GM12878 (cell line): ENCODE data around the gene SENP1. TPM values are rescaled to one million over a fixed set of nuclear protein-coding genes. Genes with fewer than 3 reads are reported as not detected.

Source experiments
- ATAC-seq: fragments of 200-7000 bp; cut with Tn5 transposase; 3 replicates; pipeline ENCODE4 v1.9.1; 2020; ENCODE audit warnings: mild to moderate bottlenecking, moderate library complexity
- BruUV-seq: library from RNA; stranded (reverse); fragments of 400-500 nt; replicated peaks from 2 replicates; lab custom pipeline; 2021; lab: Mats Ljungman, UMichigan
- CTCF ChIA-PET: fragments of 300-600 bp; sonication (Branson Sonifier 250); formaldehyde crosslinking; extraction: SDS; loops from one replicate; lab custom pipeline; 2021; ENCODE audit warnings: inconsistent platforms; lab: Yijun Ruan, JAX
- POLR2A ChIA-PET: fragments of 350-600 bp; formaldehyde crosslinking; extraction: SDS; loops from one replicate; lab custom pipeline; 2021; ENCODE audit warnings: inconsistent platforms; lab: Charles Lee
- RAD21 ChIA-PET: fragments of 300-600 bp; sonication (Branson Sonifier 250); formaldehyde crosslinking; loops from one replicate; lab custom pipeline; 2023; ENCODE audit warnings: antibody characterized with exemption; ENCODE audit not compliant: unreplicated experiment; lab: Charles Lee
- SMC1A ChIA-PET: fragments of 300-600 bp; sonication (Branson Sonifier 250); formaldehyde crosslinking; loops from one replicate; lab custom pipeline; 2023; ENCODE audit not compliant: unreplicated experiment, uncharacterized antibody; lab: Charles Lee
- DNase-seq: peaks from one replicate; pipeline ENCODE4 v3.0.0-alpha.2; 2011; ENCODE audit warnings: low read depth, low spot score
- FAIRE-seq: peaks from 3 replicates; lab custom pipeline; 2011; peaks lifted over from hg19 to GRCh38; lab: Jason Lieb, UNC
- H2AFZ ChIP-seq: 2 replicates; pipeline ENCODE4 v1.6.0; 2011; ENCODE audit warnings: low read depth, low read length, control low read depth; ENCODE audit not compliant: control insufficient read depth
- H3K27ac ChIP-seq: 2 replicates; pipeline ENCODE4 v1.5.1; 2011; ENCODE audit warnings: control low read depth; ENCODE audit not compliant: control insufficient read depth, insufficient read depth
- H3K27me3 ChIP-seq, 2 experiments: replicated peaks in 1 of 2; 2 replicates each; pipeline versions ENCODE4 v1.6.0 to v1.6.1; 2011; ENCODE audit warnings: low read length in 1 of 2; ENCODE audit not compliant: control insufficient read depth in 2 of 2, insufficient read depth in 2 of 2
- H3K36me3 ChIP-seq, 2 experiments: 2 replicates each; pipeline ENCODE4 v1.5.1; 2011; ENCODE audit warnings: low read length in 1 of 2; ENCODE audit not compliant: control insufficient read depth in 2 of 2, insufficient read depth in 2 of 2
- H3K4me1 ChIP-seq: 2 replicates; pipeline ENCODE4 v1.6.1; 2011; ENCODE audit warnings: mild to moderate bottlenecking, low read length, moderate library complexity, mixed read lengths; ENCODE audit not compliant: control insufficient read depth, insufficient read depth
- H3K4me2 ChIP-seq: 2 replicates; pipeline ENCODE4 v1.6.0; 2011; ENCODE audit warnings: control low read depth; ENCODE audit not compliant: control insufficient read depth, insufficient read depth
- H3K4me3 ChIP-seq: fragments of 200-600 bp; sonication (generic); 2 replicates; pipeline ENCODE4 v1.5.1; 2016
- H3K79me2 ChIP-seq: 2 replicates; pipeline ENCODE4 v1.6.0; 2011; ENCODE audit warnings: low read length; ENCODE audit not compliant: control insufficient read depth, insufficient read depth
- H3K9ac ChIP-seq: 2 replicates; pipeline ENCODE4 v1.8.0; 2011; ENCODE audit warnings: low read length, control low read depth, mixed read lengths; ENCODE audit not compliant: control insufficient read depth, insufficient read depth
- H3K9me3 ChIP-seq: replicated peaks from 3 replicates; pipeline ENCODE4 v1.5.1; 2011; ENCODE audit warnings: mild to moderate bottlenecking, low read length; ENCODE audit not compliant: control insufficient read depth, insufficient read depth
- H4K20me1 ChIP-seq: 2 replicates; pipeline ENCODE4 v1.6.0; 2011; ENCODE audit not compliant: control insufficient read depth, insufficient read depth
- CBX3 ChIP-seq: fragments of 200-600 bp; sonication (generic); IDR thresholded peaks from 2 replicates; pipeline ENCODE4 v1.6.1; 2016; ENCODE audit warnings: low read depth, borderline replicate concordance
- E2F4 ChIP-seq: IDR thresholded peaks from 2 replicates; pipeline ENCODE4 v1.6.1; 2012; ENCODE audit warnings: low read depth, low read length, improper control_type of control experiment
- IKZF2 ChIP-seq, 2 experiments: fragments of 450-650 bp; IDR thresholded peaks; 2 replicates each; pipeline ENCODE4 v1.6.1; 2017; ENCODE audit warnings: mild to moderate bottlenecking in 2 of 2, moderate library complexity in 2 of 2
- KDM1A ChIP-seq: fragments of 200-600 bp; sonication (generic); IDR thresholded peaks from 2 replicates; pipeline ENCODE4 v1.6.1; 2016; ENCODE audit warnings: borderline replicate concordance
- PAX8 ChIP-seq: fragments of 450-650 bp; IDR thresholded peaks from 2 replicates; pipeline ENCODE4 v1.6.1; 2017; ENCODE audit warnings: mild to moderate bottlenecking, moderate library complexity
- PKNOX1 ChIP-seq: fragments of 450-650 bp; IDR thresholded peaks from 2 replicates; pipeline ENCODE4 v1.6.1; 2016; ENCODE audit warnings: mild to moderate bottlenecking
- WGBS: methylation state at CpG from one replicate; pipeline ENCODE4 v1.1.6; 2016; ENCODE audit warnings: low lambda C conversion rate; ENCODE audit not compliant: insufficient replicate concordance, insufficient coverage; ENCODE audit errors: missing lambda C conversion rate; 5-methylcytosine and 5-hydroxymethylcytosine counted together
- in situ Hi-C: fragments of 300-500 bp; cut with MboI; formaldehyde crosslinking; loops from 9 replicates; pipeline ENCODE4 v1.14.3; 2018; ENCODE audit warnings: mixed read lengths
- intact Hi-C: fragments of 100-400 bp; cut with micrococcal nuclease; formaldehyde crosslinking; loops from one replicate; pipeline ENCODE4 v1.14.2; 2022; ENCODE audit not compliant: unreplicated experiment
- polyA plus RNA-seq, 11 experiments: library from polyadenylated mRNA; depleted of rRNA in 4 of 11; unstranded in 6 of 11; stranded (reverse) in 5 of 11; fragments of >200 nt; fragmentation: Nextera tagmentation in 4 of 11; fragmentation: Illumina TruSeq in 1 of 11; extraction: Ambion mirVana in 4 of 11; extraction: Trizol in 1 of 11; gene quantifications; 1 replicate in 1 of 11; 2 replicates in 10 of 11; pipeline versions ENCODE4 v1.2.1 to v1.2.3, GENCODE V29; 2011 to 2016; ENCODE audit warnings: inconsistent platforms in 2 of 11, missing spikeins in 2 of 11, low read depth in 1 of 11
- total RNA-seq, 4 experiments: library from RNA; depleted of rRNA in 3 of 4; stranded (reverse); fragments of >200 nt in 3 of 4; fragmentation: Illumina TruSeq in 1 of 4; extraction: Trizol in 1 of 4; gene quantifications; 2 replicates each; pipeline versions ENCODE4 v1.2.1 to v1.2.3, GENCODE V29; 2013 to 2021

Gene SENP1
- total and polyA plus RNA-seq, 10 of the 15 experiments (the other 5 are each of a cell fraction or from before 2014, with no cell fraction given), result 8.1 to 52.4 (median 26.1) TPM

- SMC1A ChIA-PET, result interaction anchor here (0.6 to 4.5 kb wide), 9 partner anchors 12 to 954 kb away, joined by 3 to 17 read pairs (median 4); partner anchors contain the start of gene PFKM
- in situ Hi-C loops, result no loop called here
- BruUV-seq, result no TSS peak
These were observed 1.3 kb downstream of the SENP1 start for GRCh38 chr12:48104531-48104930.

More at GRCh38 chr12:48104531-48104930, 1.3 kb downstream of the SENP1 start:
- ChIA-PET CTCF (interaction anchor here (0.8 to 2.7 kb wide), 4 partner anchors 14 to 53 kb away, joined by 3 to 18 read pairs (median 6); partner anchors contain the start of genes ASB8 and PFKM), RAD21 (interaction anchor here (0.8 to 2.1 kb wide), 5 partner anchors 14 to 94 kb away, joined by 3 to 13 read pairs (median 5); partner anchors contain the start of genes ASB8 and PFKM), POLR2A (interaction anchor here (0.6 to 1.4 kb wide), 4 partner anchors 15 to 143 kb away, joined by 3 to 10 read pairs (median 4); partner anchors contain the start of genes ASB8 and PFKM)
- Histone ChIP-seq H4K20me1 (no peaks in the 10 kb centered on the region), H3K27me3 (no peaks in the 10 kb centered on the region), H3K79me2 (peaks cover 67% of the 10 kb centered on the region), H3K4me1 (peaks cover 21% of the 10 kb centered on the region), H3K27ac (peak overlapping the region; percentile 99), H2AFZ (peak overlapping the region; percentile 10; the same call in 1 of the 2 replicates), H3K36me3 (peaks cover 0 to 5% of the 10 kb centered on the region in 2 experiments; a peak in 1 of 4 replicates), H3K9ac (peak overlapping the region; percentile 99), H3K4me2 (peak overlapping the region; percentile 93), H3K9me3 (no peaks in the 10 kb centered on the region), H3K4me3 (peak overlapping the region; percentile 97)
- DNase-seq (no peak), FAIRE-seq (peak; percentile 27), ATAC-seq (no peak)
- intact Hi-C loops, result no loop called here
- WGBS, result 16% methylated on average over 4 of the region's 4 CpGs
- TF ChIP-seq IKZF2 (IDR thresholded peaks at IDR 0.05) (0 out of 4 replicates have a peak, but pooled peaks of 1 of the 2 experiments have one; percentile 14), CBX3 (no peak), PAX8 (no peak), PKNOX1 (peak; percentile 23; the same call in 1 of the 2 replicates), KDM1A (no peak), E2F4 (no peak)
